ENCODE measurements around the gene ALKBH5.

DNA sequence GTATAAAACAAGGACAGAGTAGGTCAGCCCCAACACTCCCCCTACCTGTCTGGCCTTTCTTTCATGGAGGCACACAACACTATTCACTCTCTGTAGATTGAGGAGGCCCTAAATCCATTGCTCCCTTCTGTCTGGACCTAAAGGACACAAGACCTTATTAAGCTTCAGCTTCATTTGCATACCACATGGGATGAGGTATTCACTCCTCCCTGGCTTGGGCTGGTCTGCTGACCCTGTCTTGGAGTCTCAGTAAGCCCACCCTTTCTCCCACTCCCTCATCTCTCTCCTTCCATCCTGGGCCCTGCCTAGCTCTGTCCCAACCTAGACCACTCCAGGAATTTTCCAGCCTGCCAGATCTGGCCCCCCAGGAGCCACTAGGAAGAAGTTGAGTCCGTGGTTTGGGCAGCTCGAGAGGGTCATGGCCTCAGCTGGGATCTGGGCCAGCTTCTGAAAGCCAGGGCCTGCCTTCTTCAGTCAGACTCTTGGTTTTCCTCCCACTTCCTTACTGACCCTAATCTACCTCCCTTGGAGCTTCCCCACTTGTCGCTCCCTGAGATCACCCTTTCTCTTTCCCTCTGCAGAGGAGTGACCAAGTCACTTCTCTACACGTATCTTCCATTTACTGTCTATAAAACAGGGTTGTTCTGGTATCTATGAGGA, 35.3 kb downstream of the ALKBH5 start:
- no peak for TF ChIP-seq POLR2A (IDR thresholded peaks at IDR 0.05)
- TF ChIP-seq, protein P1, sequence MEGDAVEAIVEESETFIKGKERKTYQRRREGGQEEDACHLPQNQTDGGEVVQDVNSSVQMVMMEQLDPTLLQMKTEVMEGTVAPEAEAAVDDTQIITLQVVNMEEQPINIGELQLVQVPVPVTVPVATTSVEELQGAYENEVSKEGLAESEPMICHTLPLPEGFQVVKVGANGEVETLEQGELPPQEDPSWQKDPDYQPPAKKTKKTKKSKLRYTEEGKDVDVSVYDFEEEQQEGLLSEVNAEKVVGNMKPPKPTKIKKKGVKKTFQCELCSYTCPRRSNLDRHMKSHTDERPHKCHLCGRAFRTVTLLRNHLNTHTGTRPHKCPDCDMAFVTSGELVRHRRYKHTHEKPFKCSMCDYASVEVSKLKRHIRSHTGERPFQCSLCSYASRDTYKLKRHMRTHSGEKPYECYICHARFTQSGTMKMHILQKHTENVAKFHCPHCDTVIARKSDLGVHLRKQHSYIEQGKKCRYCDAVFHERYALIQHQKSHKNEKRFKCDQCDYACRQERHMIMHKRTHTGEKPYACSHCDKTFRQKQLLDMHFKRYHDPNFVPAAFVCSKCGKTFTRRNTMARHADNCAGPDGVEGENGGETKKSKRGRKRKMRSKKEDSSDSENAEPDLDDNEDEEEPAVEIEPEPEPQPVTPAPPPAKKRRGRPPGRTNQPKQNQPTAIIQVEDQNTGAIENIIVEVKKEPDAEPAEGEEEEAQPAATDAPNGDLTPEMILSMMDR (IDR thresholded peaks at IDR 0.05), result no peak
